Stimulated activated CD8-positive, alpha-beta memory T cell treated with anti-CD3 and anti-CD28 coated beads, Interleukin-4, amount 100 ng/mL, for 24 hours (primary cell): Measurements from ENCODE around the gene DDX24.
A peak's percentile ranks its signal among the peaks of the same experiment; 100 is the strongest.

ENCODE experiments used
- DNase-seq: peaks from one replicate; pipeline ENCODE4 v3.0.0-alpha.2; 2020; ENCODE audit warnings: low read depth

DDX24 gene, protein sequence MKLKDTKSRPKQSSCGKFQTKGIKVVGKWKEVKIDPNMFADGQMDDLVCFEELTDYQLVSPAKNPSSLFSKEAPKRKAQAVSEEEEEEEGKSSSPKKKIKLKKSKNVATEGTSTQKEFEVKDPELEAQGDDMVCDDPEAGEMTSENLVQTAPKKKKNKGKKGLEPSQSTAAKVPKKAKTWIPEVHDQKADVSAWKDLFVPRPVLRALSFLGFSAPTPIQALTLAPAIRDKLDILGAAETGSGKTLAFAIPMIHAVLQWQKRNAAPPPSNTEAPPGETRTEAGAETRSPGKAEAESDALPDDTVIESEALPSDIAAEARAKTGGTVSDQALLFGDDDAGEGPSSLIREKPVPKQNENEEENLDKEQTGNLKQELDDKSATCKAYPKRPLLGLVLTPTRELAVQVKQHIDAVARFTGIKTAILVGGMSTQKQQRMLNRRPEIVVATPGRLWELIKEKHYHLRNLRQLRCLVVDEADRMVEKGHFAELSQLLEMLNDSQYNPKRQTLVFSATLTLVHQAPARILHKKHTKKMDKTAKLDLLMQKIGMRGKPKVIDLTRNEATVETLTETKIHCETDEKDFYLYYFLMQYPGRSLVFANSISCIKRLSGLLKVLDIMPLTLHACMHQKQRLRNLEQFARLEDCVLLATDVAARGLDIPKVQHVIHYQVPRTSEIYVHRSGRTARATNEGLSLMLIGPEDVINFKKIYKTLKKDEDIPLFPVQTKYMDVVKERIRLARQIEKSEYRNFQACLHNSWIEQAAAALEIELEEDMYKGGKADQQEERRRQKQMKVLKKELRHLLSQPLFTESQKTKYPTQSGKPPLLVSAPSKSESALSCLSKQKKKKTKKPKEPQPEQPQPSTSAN

DNA sequence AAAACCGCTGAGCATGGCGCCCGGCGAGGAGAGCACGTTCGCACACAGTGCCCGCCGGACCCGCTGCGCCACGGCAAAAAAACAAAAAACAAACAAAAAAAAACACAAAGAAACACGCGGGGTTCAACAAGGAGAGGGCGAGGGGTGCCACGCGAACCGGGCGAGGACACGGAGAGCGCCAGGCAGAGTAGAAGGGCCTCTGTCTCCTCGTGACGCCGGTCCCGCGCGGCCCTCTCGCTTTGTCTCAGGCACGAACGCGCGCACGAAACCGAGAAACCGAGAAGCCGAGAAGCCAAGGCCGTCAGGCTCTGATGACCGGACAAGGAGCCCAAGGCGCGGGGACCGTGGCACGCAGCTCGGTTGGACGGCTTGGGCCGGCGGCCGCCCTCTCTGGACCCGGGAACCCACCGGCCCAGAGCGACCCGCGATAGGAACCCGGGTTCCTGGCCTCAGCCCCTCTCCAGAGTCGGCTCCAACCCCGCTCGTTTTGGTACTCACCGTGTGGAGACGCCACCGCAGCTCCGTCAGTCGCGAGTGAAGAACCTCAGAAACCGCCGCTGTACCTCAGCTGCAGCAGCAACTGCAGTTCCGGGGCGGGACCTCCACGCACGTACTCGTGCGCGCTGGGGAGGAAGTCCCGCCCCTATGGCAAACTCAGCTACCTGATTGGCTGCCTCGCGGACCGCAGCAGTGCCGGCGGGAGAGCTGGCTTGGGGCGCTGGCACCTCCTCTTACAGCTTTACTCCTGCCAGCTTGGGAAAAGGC lies at the start of gene DDX24, which contains the start of gene IFI27L1:
Gene DDX24 (minus strand): TSS at position 582 of the 765 bp plus-strand sequence. CDS start 1,460 bp downstream, outside the sequence.
Gene IFI27L1 (plus strand): TSS at position 690 of the 765 bp plus-strand sequence. CDS start 15,628 bp downstream, outside the sequence.
- DNase-seq = peak; percentile 92

DNA sequence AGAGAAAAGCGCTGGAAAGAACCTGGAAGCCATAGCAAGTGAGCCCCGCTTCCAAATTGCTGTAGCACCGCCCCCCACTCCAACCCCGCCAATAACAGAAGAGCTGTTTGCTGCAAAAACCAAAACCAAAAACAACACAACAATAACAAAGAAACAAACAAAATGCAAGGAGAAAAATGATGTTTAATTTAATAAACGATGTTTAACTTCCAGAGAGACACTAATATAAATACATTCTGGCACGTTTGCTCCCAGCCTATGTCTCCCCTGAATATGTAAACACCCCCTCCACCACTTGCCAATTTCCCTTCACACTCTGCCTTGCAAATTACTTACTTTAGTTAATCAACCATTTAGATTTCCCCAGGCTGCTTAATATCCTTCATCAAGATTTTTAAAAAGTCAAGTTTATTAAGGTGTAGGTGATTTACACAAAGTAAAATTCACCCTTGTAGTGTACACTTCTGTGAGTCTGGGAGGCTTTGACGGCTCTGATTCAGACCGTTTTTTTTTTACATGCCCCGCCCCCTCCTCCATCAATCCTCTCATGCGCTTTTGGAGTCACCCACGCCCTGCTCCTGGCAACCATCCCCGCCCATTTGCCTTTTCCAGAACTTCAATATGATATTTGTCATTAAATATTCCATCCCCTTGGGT lies 48.9 kb upstream of the DDX24 start:
- DNase-seq = no peak

DNA sequence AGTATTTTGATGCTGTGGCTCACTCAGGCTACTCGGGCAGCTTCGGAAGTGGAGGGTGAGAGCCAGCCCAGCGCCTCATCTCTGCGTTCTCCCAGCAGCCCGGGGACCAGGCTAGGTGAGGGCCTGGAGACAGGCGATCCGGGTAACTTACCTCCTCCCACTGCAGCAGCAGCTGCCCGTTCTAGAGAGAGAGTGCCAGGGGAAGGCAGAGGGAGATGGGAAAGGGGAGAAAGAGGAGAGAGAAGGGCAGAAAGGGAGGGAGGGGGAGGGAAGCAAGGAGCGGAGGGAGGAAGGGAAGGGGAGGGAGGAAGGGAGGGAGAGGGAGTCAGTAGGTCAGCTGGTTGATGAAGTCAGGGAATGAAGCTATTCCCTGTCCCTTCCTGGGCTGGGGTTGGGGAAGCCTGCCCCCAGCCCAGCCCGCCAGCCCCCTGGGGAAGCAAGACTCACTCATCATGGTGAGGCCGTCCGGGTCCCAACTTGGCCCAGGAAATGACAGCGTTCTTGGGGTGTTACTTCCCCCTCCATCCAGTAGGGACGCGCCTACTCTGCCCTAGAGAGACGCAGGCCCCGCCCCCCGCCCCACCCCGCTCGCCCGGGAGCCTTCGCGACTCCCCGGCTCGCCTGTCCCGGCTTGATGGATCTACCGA lies 48.2 kb upstream of the DDX24 start, which contains the start of gene IFI27L2:
Gene IFI27L2 (minus strand): TSS at position 494 of the 647 bp plus-strand sequence. CDS start 40 bp downstream, at position 454.
- DNase-seq = peak; percentile 50

DNA sequence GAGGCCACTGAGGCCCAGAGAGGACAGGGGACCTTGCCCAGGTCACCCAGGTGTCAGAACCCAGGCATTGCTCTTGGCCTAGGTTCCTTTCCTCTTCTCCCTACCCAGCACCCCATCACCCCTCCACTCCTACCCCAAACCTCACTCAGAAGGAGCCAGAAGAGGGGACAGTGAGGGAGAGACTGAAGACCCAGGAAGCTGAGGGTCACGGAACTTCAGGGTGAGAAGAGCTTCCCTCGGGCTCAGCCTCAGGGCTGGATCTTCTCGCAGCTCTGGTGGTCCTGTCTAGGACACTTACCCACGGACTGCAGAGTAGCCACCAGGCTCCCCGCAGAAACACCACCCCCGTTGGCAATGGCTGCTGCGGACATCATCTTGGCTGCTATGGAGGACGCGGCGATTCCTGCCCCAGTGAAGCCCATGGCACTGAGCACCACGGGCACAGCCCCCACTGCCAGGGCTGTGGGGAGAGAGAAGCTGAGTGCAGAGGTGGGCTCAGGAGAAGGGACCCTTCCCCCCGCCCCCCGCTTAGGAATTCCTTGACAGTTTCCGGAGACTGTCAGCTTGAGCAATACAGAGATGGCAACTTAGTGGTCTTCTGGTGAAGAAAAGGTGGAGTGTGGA lies 47.3 kb upstream of the DDX24 start:
- DNase-seq = no peak

DNA sequence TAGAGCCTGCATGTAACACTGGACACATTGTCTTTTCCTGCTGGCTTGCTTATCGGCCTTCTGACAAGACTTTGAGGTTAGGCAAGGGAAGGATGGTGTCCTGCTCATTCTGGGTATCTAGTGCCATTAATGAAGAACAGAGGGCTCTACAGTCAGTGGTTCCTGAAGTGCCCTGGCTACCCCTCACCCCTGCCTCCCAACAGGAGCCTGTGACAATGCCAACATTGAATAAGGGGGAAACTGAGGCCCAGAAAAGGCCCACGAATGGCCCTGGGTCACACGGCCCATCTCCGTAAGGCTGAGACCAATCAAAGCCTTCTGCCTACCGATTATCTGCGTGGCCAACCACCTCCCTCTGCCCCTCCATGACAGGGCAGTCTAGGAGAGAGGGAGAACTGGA lies 46.3 kb upstream of the DDX24 start:
- DNase-seq = no peak

DNA sequence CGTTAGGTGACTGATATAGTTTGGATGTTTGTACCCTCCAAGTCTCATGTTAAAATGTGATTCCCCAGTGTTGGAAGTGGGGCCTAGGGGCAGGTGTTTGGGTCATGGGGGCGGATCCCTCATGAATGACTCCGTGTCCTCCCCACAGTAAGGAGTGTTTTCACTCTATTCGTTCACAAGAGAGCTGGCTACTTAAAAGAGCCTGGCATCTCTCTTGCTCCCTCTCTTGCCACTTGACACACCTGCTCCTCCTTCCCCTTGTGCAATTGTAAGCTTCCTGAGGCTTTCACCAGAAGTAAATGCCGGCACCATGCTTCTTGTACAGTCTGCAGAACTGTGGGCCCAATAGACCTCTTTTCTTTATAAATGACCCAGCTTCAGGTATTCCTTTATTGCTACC lies 45.8 kb upstream of the DDX24 start:
- no peak for DNase-seq

DNA sequence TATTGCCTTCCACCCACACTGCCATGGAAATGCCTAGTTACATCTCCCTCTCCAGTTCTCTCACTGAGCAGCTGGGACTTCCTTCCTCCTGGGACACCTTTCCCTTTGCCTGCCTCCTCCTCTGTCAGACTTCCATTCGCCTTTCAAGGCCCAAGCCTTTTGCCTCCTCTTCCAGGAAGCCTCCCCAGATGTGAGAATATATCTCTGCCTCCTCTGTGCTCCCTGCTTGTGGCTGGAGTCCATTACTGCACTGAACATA lies 45.3 kb upstream of the DDX24 start:
- DNase-seq = no peak

DNA sequence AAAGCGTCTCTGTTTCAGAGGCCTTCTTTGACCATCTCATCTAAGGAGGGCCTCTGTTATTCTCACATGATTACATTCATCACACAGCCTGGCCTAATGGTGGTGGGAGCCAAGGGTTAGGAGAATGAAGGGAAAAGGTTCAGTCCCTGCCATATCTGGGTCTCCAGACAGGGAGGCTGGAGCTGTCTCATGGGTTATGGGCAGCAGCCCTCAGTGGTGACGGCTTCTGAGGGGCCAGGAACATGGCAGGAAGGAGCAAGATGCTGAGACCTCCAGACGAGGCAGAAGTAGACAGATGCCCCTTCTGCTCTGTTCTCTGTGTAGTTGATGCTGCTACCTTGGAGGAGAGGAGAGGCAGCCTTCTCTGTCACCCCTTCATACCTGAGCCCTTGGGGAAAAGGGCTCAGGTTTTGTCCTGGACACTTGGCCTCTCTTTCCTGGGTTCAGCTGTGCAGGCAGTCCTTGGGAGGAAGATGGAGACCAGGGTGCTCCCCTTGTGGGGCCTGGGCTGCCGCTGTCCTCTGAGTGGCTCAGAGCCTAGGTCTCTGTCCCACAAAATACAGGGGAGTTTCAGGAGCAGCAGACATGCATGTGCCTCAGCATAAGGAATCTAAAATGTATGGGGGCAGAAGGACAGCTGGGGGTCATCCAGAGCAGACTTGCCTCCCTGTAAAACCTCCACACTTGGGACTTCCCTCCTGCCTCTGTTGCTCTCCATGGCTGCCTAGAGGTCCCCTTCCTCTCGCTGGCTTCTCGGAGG lies 44.8 kb upstream of the DDX24 start:
- no peak for DNase-seq

DNA sequence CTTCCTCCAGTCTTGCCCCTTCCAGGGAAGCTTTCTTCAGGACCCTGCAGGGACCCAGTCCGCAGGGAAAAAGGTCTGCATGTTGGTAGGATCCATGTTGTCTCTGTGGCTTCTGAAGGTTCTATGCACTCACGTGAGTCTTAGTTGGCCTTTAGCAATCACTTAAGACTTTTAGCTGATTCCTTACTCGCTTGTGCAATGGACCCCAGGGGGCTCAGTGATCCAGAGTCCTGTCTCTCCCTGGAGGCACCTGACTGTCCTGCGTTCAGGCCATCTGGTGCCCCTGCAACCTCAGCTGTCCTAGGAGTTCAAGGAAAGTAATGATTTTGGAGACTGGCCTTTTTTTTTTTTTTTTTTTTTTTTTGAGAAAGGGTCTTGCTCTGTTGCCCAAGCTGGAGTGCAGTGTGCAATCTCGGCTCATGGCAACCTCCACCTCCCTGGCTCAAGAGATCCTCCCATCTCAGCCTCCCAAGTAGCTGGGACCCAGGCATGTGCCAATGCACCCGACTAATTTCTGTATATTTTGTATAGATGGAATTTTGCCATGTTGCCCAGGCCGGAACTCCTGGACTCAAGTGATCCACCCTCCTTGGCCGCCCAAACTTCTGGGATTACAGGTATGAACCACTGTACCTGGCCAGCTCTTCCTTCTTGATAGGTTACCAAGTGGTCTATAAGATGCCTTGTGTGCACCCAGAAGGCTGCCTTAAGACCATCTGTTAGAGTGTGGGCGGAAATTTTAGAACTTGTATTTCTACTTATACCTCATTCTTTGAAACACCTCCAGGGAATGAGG lies 43.8 kb upstream of the DDX24 start:
- DNase-seq = no peak

DNA sequence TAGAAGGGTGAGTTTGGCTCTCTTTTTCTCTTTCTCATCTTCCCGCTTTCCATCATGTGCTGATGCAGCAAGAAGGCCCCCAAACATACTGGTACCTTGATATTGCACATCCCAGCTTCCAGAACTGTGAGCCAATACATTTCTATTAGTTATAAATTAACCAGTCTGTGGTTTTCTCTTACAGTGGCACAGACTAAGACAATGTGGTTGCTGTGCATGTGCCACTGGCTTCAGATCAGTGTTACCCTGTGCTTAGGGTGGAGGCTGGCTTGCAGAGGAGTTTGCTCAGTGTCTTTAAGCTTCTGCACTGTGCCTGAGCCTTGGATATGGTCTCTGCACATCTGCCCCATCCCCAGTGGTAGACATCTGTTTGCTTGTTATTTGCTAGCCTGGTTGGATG lies 42.9 kb upstream of the DDX24 start:
- DNase-seq = no peak

DNA sequence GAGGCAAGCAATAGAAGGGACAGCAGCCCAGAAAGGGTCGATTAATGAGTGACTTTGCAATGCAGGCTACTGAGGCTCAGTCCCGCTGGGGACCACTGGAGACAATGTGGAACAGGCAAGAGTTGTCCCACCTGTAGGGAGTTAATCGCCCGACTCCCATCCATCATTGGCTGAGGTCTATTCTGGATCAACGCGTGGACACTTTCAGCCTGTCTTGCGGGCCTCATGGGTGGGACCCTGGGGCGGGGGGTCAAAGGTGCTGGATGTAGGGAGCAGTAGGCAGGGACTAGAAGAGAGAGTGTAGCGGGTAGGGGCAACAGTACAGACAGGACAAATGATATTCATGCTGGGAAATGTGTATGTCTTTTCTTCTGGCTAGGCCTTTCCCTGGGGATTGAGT lies 42.3 kb upstream of the DDX24 start:
- DNase-seq = no peak

DNA sequence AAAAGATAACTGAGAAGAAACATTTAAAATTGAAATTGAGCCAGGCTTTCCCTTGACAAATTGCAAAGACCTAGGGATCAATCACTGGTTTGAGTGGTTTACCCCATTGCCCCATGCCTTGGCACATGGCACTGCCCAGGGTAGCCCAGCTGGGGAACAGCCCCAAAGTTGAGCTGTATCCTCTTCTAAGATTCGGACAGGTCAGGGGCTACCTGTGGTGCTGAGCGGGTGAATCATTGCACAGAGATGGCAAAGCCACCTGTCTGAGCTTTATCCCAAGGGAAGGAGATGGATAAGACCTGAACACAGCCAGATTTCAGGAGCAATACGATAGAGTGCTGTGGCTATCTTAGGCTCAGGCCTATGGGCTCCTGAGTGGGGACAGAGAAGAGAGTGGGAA lies 41.4 kb upstream of the DDX24 start:
- DNase-seq = no peak

DNA sequence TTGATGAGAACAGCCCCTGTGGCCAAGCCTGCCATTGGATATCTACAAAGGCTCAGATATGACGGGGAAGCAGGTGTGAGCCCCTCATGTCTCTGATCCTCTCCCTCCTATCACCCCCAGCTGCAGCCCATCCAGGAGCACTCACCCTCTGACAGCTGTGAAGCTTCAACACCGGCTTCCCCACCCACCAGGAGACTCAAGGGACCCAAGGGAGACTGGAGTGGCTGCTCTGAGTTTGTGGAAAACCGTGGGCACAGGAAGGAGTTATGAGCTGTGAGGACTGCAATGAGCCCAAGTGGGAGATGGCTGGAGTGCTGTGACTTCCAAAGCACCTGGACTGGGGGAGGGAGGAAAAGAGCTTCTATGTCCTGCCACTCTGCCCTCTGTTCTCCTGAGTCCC lies 40.5 kb upstream of the DDX24 start:
- DNase-seq = no peak

DNA sequence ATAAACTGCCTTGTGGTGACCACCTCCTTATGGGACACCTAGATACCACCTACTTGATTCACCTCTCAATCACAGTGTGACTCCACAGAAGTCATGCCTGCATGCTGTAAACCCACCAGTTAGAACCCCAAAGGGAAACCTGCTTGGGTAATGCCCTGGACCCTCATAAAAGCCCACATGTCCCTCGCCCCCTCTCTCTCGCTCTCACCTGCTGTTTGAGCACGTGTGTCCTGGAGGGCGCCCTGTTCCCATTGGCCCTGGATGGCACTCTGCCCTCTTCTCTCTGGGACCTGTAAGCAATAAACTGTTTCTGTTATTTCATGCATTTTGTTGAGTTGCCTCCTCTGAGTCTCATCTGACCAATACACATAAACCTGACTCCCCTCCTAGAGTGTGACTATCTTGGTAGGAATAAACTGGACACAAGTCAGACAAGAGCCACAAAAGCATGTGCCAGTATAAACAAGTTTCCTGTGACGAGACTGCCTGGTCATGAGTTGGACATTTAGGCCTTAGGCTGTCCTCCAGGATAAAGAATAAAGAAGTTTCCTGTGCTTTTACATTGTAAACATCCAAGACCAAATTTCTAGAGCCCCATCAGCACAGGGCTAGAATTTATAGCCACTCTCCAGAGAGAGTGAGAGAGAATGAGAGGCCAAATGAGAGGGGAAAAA lies 39.8 kb upstream of the DDX24 start:
- no peak for DNase-seq

DNA sequence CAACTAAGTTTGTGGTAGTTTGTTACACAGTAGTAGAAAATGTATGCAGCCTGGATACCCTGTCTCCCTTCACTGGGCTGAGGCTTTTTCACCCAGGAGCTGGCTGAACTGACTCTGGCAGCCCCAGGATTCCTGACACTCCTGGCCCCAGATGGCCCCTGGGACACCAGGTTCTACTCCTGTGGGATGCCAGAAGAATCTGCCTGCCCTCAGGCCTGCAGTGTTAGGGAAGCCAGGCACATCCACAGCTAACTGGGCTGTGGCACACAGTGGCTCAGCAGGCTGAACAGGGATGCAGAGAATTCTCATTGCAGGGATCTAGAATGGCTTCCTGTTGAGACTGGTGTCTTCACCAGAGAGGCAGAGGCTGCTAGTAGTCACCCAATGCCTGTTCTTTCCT lies 38.1 kb upstream of the DDX24 start:
- no peak for DNase-seq

DNA sequence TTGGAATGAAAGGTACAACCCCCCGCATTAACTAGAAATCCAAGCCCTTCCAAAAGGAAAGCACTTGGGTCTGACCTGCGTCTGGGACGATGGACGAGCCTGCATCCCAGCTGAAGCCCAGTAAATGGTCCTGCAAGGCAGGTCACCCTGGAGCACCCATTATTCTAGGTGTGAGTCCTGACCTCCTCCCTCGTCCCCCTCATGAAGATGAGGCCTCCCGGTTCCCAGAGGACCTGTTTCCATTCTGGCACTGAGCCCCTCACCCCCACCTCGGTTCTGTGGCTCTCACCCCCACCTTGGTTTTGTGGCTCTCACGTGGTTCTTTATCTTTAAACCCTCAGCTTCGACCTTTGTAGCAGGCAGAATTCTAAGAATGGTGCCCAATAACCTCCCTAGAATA lies 36.9 kb upstream of the DDX24 start:
- no peak for DNase-seq

DNA sequence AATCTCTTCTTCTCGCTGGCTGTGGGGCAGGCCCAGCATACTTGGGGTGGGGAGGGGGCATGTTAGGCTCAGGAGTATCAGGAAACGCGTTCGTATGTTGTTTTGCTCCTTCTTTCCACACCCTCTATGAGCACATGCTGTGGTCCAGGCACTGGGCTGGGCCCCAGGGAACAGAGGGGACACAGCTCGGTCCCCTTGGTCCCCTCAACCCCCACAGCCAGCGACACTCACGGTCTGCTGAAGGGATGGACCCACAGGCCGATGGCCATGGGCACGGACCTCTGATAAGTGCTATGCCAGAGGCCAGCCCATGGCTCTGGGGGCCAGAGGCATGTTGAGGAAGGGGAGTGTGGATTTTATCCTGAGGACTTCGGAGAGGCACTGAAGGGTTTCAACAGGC lies 35.7 kb upstream of the DDX24 start:
- no peak for DNase-seq

DNA sequence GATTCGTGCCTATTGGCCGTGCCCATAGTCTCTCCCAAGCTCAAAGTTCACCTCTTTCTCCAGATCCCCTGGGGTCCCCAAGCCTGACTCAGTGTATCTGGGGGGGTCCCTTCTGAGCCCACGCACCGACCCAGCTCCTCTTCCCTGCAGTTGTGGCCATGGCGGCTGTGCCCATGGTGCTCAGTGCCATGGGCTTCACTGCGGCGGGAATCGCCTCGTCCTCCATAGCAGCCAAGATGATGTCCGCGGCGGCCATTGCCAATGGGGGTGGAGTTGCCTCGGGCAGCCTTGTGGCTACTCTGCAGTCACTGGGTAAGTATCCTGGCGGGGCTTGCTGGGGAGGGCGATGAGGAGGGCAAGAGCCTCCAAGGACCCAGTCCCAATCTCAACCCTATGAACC lies 34.6 kb upstream of the DDX24 start:
- DNase-seq = no peak

DNA sequence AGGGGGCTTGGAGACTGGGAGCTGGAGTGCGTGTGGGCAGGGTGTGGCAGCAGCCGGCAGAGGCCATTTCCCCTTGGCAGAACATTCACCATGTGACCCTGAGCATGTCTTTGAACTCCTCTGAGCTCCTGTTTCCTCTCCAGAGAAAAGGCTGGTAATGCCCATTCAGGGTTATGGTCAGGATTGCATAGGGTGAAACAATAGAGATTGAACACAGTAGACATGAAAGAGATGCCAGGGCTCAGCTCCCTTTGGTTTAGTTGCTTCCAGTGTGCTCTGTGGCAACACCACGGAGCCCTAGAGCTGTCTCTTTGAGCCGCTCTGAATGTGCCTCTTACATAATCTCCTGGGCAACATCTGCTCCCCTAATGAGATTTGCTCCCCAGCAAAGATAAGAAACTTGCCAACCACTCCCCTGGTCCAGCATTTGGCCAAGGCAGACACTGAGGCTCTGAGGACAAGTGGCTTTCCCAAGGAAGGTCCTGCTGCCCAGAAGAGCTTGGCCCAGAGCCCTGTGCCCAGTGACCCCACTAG lies 34.1 kb upstream of the DDX24 start:
- no peak for DNase-seq
